Type B pancreatic cell (in vitro differentiated cells): ENCODE results near the gene KSR1. TPM values are rescaled to one million over a fixed set of nuclear protein-coding genes. Genes with fewer than 3 reads are reported as not detected.
A peak's percentile ranks its signal among the peaks of the same experiment; 100 is the strongest.

Source experiments
- DNase-seq: peaks from one replicate; pipeline ENCODE4 v3.0.0; 2021; ENCODE audit warnings: mixed read lengths; ENCODE audit not compliant: unreplicated experiment; ENCODE audit errors: extremely low spot score
- H3K27ac Mint-ChIP-seq: 2 replicates; pipeline ENCODE4 v1.8.0; 2021; ENCODE audit warnings: mild to moderate bottlenecking, mixed read lengths
- H3K27me3 Mint-ChIP-seq: 2 replicates; pipeline ENCODE4 v1.8.0; 2021; ENCODE audit warnings: mixed read lengths
- H3K36me3 Mint-ChIP-seq: 2 replicates; pipeline ENCODE4 v1.8.0; 2021; ENCODE audit warnings: mixed read lengths
- H3K4me1 Mint-ChIP-seq: one replicate; pipeline ENCODE4 v1.8.0; 2021; ENCODE audit warnings: mixed read lengths; ENCODE audit not compliant: unreplicated experiment
- H3K4me3 Mint-ChIP-seq: 2 replicates; pipeline ENCODE4 v1.8.0; 2021; ENCODE audit warnings: mild to moderate bottlenecking, mixed read lengths
- H3K9me3 Mint-ChIP-seq: 2 replicates; pipeline ENCODE4 v1.8.0; 2021; ENCODE audit warnings: mixed read lengths
- CTCF ChIP-seq: fragments of 200-600 bp; sonication (generic); conservative IDR thresholded peaks from 2 replicates; pipeline ENCODE4 v1.5.0; 2021; ENCODE audit warnings: antibody characterized with exemption, mild to moderate bottlenecking
- total RNA-seq: library from RNA; stranded (reverse); gene quantifications from 2 replicates; pipeline ENCODE4 v1.2.1, GENCODE V29; 2021; ENCODE audit warnings: low replicate concordance

KSR1 gene
- total RNA-seq, 1 donor from 2014 or later: 57.8 TPM

GRCh38 chr17:27457360-27457715, 1.1 kb downstream of the KSR1 start:
- Mint-ChIP-seq H3K4me3 (peak overlapping the region; percentile 91), H3K36me3 (no peaks in the 10 kb centered on the region), H3K27me3 (peaks cover 11% of the 10 kb centered on the region), H3K9me3 (no peaks in the 10 kb centered on the region), H3K4me1 (peaks cover 32% of the 10 kb centered on the region), H3K27ac (peak overlapping the region; percentile 27)
- no peak for TF ChIP-seq CTCF
- DNase-seq: no peak

- H3K9me3 Mint-ChIP-seq: no peaks in the 10 kb centered on the region
- no peaks in the 10 kb centered on the region for H3K36me3 Mint-ChIP-seq
- no peak for DNase-seq
- H3K4me1 Mint-ChIP-seq: peaks cover 32% of the 10 kb centered on the region
- peaks cover 11% of the 10 kb centered on the region for H3K27me3 Mint-ChIP-seq
- peak overlapping the region; percentile 91 for H3K4me3 Mint-ChIP-seq
- H3K27ac Mint-ChIP-seq: peak overlapping the region; percentile 27
- peak; percentile 18 for TF ChIP-seq CTCF
Measured at GRCh38 chr17:27457731-27458523, 1.7 kb downstream of the KSR1 start.

GRCh38 chr17:27458524-27458908, 2.3 kb downstream of the KSR1 start:
- no peaks in the 10 kb centered on the region for H3K9me3 Mint-ChIP-seq
- H3K27me3 Mint-ChIP-seq: peaks cover 11% of the 10 kb centered on the region

GRCh38 chr17:27459433-27459832, 3.2 kb downstream of the KSR1 start:
- Mint-ChIP-seq H3K4me1 (peaks cover 32% of the 10 kb centered on the region), H3K9me3 (no peaks in the 10 kb centered on the region), H3K4me3 (peak overlapping the region; percentile 72), H3K36me3 (no peaks in the 10 kb centered on the region), H3K27me3 (peaks cover 8% of the 10 kb centered on the region), H3K27ac (peak overlapping the region; percentile 76)
- DNase-seq: no peak
- no peak for TF ChIP-seq CTCF

More at GRCh38 chr17:27458524-27458908, 2.3 kb downstream of the KSR1 start:
- no peak for TF ChIP-seq CTCF
- no peak for DNase-seq
- peak overlapping the region; percentile 91 for H3K4me3 Mint-ChIP-seq
- no peaks in the 10 kb centered on the region for H3K36me3 Mint-ChIP-seq
- H3K4me1 Mint-ChIP-seq: peaks cover 32% of the 10 kb centered on the region
- H3K27ac Mint-ChIP-seq: peak overlapping the region; percentile 27

GRCh38 chr17:27460196-27460725, 4.0 kb downstream of the KSR1 start:
- Mint-ChIP-seq H3K4me1 (peaks cover 32% of the 10 kb centered on the region), H3K27me3 (peaks cover 5% of the 10 kb centered on the region), H3K9me3 (no peaks in the 10 kb centered on the region), H3K27ac (peak overlapping the region; percentile 39), H3K4me3 (peak overlapping the region; percentile 72), H3K36me3 (no peaks in the 10 kb centered on the region)
- DNase-seq: no peak
- no peak for TF ChIP-seq CTCF
